Measurements from ENCODE around the gene SAC3D1.

DNA sequence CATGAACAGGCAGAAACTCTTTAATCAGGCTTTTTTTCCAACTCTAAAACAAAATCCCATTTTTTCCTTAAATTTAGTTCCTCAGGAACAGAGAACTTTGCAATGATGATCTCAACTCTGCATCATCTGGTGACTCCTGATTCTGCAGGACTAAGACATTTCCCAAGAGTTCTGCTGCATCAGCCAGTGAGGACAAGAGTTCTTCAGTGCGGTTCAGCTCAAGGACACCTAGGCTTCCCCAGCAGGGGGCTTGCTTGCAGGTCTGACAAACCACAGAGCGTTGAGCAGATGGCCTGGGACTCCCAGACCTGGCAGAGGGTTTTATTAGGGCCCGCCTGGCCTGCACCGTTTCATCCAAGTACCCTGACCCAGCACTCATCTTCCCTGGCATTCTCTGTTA, 36.4 kb downstream of the SAC3D1 start:
- TF ChIP-seq, protein P1, sequence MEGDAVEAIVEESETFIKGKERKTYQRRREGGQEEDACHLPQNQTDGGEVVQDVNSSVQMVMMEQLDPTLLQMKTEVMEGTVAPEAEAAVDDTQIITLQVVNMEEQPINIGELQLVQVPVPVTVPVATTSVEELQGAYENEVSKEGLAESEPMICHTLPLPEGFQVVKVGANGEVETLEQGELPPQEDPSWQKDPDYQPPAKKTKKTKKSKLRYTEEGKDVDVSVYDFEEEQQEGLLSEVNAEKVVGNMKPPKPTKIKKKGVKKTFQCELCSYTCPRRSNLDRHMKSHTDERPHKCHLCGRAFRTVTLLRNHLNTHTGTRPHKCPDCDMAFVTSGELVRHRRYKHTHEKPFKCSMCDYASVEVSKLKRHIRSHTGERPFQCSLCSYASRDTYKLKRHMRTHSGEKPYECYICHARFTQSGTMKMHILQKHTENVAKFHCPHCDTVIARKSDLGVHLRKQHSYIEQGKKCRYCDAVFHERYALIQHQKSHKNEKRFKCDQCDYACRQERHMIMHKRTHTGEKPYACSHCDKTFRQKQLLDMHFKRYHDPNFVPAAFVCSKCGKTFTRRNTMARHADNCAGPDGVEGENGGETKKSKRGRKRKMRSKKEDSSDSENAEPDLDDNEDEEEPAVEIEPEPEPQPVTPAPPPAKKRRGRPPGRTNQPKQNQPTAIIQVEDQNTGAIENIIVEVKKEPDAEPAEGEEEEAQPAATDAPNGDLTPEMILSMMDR (IDR thresholded peaks at IDR 0.05; ENCODE audit: insufficient read depth, low read length, poor library complexity, severe bottlenecking), result no peak
- TF ChIP-seq EZH2phosphoT487 (conservative IDR thresholded peaks at IDR 0.05; ENCODE audit: low read length), result no peak
